Measurements from ENCODE around the gene RCN2. TPM values are rescaled to one million over a fixed set of nuclear protein-coding genes. Genes with fewer than 3 reads are reported as not detected.

Gene RCN2
- total RNA-seq, 3 donors from 2014 or later, result 25.0 to 33.2 (median 31.9) TPM

- DNase-seq, result no peak
- no peak overlapping the region for H3K4me3 ChIP-seq
- no peaks in the 10 kb centered on the region for H3K36me3 ChIP-seq (ENCODE audit: low read depth)
- ATAC-seq, result peak; percentile 89
- intact Hi-C loops (cut with DNase I, micrococcal nuclease), result no loop called here
- no peak for TF ChIP-seq CTCF (IDR thresholded peaks at IDR 0.05)
- no peaks in the 10 kb centered on the region for H3K9me3 ChIP-seq
- H3K4me1 ChIP-seq (ENCODE audit: low read depth), result peaks cover 3% of the 10 kb centered on the region
Measured at GRCh38 chr15:76912430-76912829, 19.1 kb upstream of the RCN2 start.

- no peak overlapping the region for H3K4me3 ChIP-seq
- intact Hi-C loops (cut with DNase I, micrococcal nuclease), result no loop called here
- no peak for DNase-seq
- H3K9me3 ChIP-seq, result no peaks in the 10 kb centered on the region
- H3K4me1 ChIP-seq (ENCODE audit: low read depth), result peaks cover 3% of the 10 kb centered on the region
- no peak for ATAC-seq
- TF ChIP-seq CTCF (IDR thresholded peaks at IDR 0.05), result no peak
- no peaks in the 10 kb centered on the region for H3K36me3 ChIP-seq (ENCODE audit: low read depth)
Measured at GRCh38 chr15:76913737-76914136, 17.8 kb upstream of the RCN2 start.

- intact Hi-C loops (cut with DNase I, micrococcal nuclease), result no loop called here
- Histone ChIP-seq H3K9me3 (no peaks in the 10 kb centered on the region), H3K4me1 (ENCODE audit: low read depth) (peaks cover 3% of the 10 kb centered on the region), H3K36me3 (ENCODE audit: low read depth) (no peaks in the 10 kb centered on the region), H3K4me3 (no peak overlapping the region)
- DNase-seq, result no peak
- ATAC-seq, result no peak
- no peak for TF ChIP-seq CTCF (IDR thresholded peaks at IDR 0.05)
Measured at GRCh38 chr15:76916369-76916768, 15.2 kb upstream of the RCN2 start.

- no peak for TF ChIP-seq CTCF (IDR thresholded peaks at IDR 0.05)
- Histone ChIP-seq H3K4me3 (no peak overlapping the region), H3K9me3 (no peaks in the 10 kb centered on the region), H3K36me3 (ENCODE audit: low read depth) (no peaks in the 10 kb centered on the region), H3K4me1 (ENCODE audit: low read depth) (peaks cover 10% of the 10 kb centered on the region)
- no peak for ATAC-seq
- intact Hi-C loops (cut with DNase I, micrococcal nuclease), result no loop called here
- no peak for DNase-seq
Measured at GRCh38 chr15:76928201-76928600, 3.3 kb upstream of the RCN2 start.

GRCh38 chr15:76929011-76929760 is 2.4 kb upstream of the RCN2 start:
- no peak for ATAC-seq
- Histone ChIP-seq H3K36me3 (ENCODE audit: low read depth) (no peaks in the 10 kb centered on the region), H3K4me3 (no peak overlapping the region), H3K9me3 (no peaks in the 10 kb centered on the region), H3K4me1 (ENCODE audit: low read depth) (peaks cover 11% of the 10 kb centered on the region)
- intact Hi-C loops (cut with DNase I, micrococcal nuclease), result no loop called here
- DNase-seq, result no peak
- no peak for TF ChIP-seq CTCF (IDR thresholded peaks at IDR 0.05)

Measured in mucosa of descending colon (tissue), 3 donors.